Epithelial cell of esophagus (primary cell): ENCODE results near the gene NTM.

Experiments
- DNase-seq: peaks from one replicate; pipeline ENCODE4 v3.0.0; 2010; ENCODE audit warnings: low read depth
- H3K4me3 ChIP-seq: 2 replicates; pipeline ENCODE4 v1.5.1; 2011; ENCODE audit warnings: mild to moderate bottlenecking, low read length, control low read depth
- CTCF ChIP-seq: IDR thresholded peaks from 2 replicates; pipeline ENCODE4 v1.5.1; 2011; ENCODE audit warnings: low read depth, mild to moderate bottlenecking, low read length, control low read depth, inconsistent platforms; ENCODE audit not compliant: insufficient read depth; ENCODE audit errors: missing control alignments

The NTM gene

GRCh38 chr11:132119573-132119972 lies 749.2 kb downstream of the NTM start:
- DNase-seq, result no peak
- no peak for TF ChIP-seq CTCF
- H3K4me3 ChIP-seq, result no peak overlapping the region

GRCh38 chr11:132122735-132123134 lies 752.3 kb downstream of the NTM start:
- no peak for TF ChIP-seq CTCF
- no peak overlapping the region for H3K4me3 ChIP-seq
- no peak for DNase-seq

- no peak for TF ChIP-seq CTCF
- no peak for DNase-seq
- no peak overlapping the region for H3K4me3 ChIP-seq
Observed at GRCh38 chr11:132123449-132123848, 753.0 kb downstream of the NTM start.

GRCh38 chr11:132123854-132124835 lies 753.7 kb downstream of the NTM start:
- DNase-seq, result no peak
- TF ChIP-seq CTCF, result peak; percentile 13

GRCh38 chr11:132125988-132126871 lies 755.8 kb downstream of the NTM start:
- no peak for TF ChIP-seq CTCF
- H3K4me3 ChIP-seq, result peak overlapping the region; percentile 14
- DNase-seq, result peak; percentile 27

More at GRCh38 chr11:132123854-132124835, 753.7 kb downstream of the NTM start:
- H3K4me3 ChIP-seq, result no peak overlapping the region

- peak; percentile 63 for TF ChIP-seq CTCF
- H3K4me3 ChIP-seq, result no peak overlapping the region
Observed at GRCh38 chr11:132126973-132127899, 756.8 kb downstream of the NTM start.

More at GRCh38 chr11:132126973-132127899, 756.8 kb downstream of the NTM start:
- DNase-seq, result peak; percentile 57
